ENCODE data around the gene INTS11.

Gene INTS11

DNA sequence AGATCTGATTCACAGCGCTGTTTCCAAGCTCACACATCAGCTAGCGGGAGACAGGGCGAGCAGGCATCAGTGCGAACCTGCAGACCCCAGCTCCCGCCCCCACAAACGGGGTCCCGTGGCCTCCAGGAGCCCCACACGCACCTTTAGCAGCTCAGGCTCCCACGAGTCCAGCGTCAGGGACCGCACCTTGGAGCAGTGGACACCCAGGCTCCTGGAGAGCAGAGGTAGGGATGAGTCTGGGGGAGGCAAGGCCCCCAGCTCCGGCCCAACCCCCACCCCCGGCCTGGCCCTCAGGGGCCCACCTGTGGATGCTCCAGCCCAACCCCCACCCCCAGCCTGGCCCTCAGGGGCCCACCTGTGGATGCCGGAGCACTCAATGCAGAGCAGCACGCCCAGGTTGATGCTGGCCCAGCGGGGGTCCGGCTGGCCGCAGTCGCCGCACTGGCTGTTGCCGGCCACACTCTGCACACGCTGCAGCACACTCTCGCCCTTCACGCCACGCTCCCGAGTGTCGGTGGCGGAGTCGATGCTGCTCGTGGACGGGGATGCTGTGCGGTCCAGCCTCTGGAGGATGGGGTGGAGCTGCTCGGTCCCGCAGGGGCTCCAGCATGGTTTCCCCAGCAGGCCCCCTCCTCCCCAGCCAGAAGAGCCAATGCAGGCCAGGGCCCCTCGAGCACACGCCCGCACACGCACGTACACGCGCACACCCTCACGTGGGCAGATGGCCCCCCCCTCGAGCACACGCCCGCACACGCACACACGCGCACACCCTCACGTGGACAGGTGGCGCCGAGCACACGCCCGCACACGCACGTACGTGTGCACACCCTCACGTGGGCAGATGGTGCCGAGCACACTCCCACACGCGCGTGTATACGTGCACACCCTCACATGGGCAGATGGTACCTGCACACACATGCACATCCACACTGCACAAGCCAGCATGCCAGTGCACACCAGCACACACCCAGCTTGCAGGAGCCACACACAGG lies 28.1 kb downstream of the INTS11 start:
- Histone ChIP-seq H3K4me3 (ENCODE audit: low read length) (no peak overlapping the region), H3F3A (ENCODE audit: control insufficient read depth, insufficient read depth) (no peaks in the 10 kb centered on the region), H3K9me3 (ENCODE audit: control insufficient read depth, insufficient read depth, low read length) (no peaks in the 10 kb centered on the region), H3K27ac (ENCODE audit: low read depth, low read length) (no peak overlapping the region), H3K4me2 (ENCODE audit: low read length) (no peak overlapping the region), H3K79me2 (ENCODE audit: control insufficient read depth, low read length) (no peaks in the 10 kb centered on the region), H3K27me3 (ENCODE audit: control insufficient read depth, low read length) (no peaks in the 10 kb centered on the region), H3K9me2 (replicated peaks; ENCODE audit: control insufficient read depth, low read length) (no peaks in the 10 kb centered on the region), H3K4me1 (ENCODE audit: control insufficient read depth, low read length) (no peaks in the 10 kb centered on the region), H3K36me3 (ENCODE audit: control insufficient read depth, low read length) (no peaks in the 10 kb centered on the region), H4K20me1 (ENCODE audit: control insufficient read depth, insufficient read depth, low read depth, low read length) (no peaks in the 10 kb centered on the region)
- TF ChIP-seq, protein P1, sequence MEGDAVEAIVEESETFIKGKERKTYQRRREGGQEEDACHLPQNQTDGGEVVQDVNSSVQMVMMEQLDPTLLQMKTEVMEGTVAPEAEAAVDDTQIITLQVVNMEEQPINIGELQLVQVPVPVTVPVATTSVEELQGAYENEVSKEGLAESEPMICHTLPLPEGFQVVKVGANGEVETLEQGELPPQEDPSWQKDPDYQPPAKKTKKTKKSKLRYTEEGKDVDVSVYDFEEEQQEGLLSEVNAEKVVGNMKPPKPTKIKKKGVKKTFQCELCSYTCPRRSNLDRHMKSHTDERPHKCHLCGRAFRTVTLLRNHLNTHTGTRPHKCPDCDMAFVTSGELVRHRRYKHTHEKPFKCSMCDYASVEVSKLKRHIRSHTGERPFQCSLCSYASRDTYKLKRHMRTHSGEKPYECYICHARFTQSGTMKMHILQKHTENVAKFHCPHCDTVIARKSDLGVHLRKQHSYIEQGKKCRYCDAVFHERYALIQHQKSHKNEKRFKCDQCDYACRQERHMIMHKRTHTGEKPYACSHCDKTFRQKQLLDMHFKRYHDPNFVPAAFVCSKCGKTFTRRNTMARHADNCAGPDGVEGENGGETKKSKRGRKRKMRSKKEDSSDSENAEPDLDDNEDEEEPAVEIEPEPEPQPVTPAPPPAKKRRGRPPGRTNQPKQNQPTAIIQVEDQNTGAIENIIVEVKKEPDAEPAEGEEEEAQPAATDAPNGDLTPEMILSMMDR (IDR thresholded peaks at IDR 0.05; ENCODE audit: low read depth, low read length, poor library complexity, severe bottlenecking), result no peak
- no peak for TF ChIP-seq EZH2phosphoT487 (IDR thresholded peaks at IDR 0.05; ENCODE audit: borderline replicate concordance, low read length)

GRCh38 chr1:1295154-1295923 lies 29.1 kb downstream of the INTS11 start:
- Histone ChIP-seq H3K4me3 (ENCODE audit: low read length) (no peak overlapping the region), H3K4me2 (ENCODE audit: low read length) (no peak overlapping the region), H4K20me1 (ENCODE audit: control insufficient read depth, insufficient read depth, low read depth, low read length) (no peaks in the 10 kb centered on the region), H3K9me3 (ENCODE audit: control insufficient read depth, insufficient read depth, low read length) (no peaks in the 10 kb centered on the region; the same call in 1 of the 2 replicates), H3K27ac (ENCODE audit: low read depth, low read length) (no peak overlapping the region), H3K4me1 (ENCODE audit: control insufficient read depth, low read length) (no peaks in the 10 kb centered on the region), H3K36me3 (ENCODE audit: control insufficient read depth, low read length) (no peaks in the 10 kb centered on the region), H3K9me2 (replicated peaks; ENCODE audit: control insufficient read depth, low read length) (no peaks in the 10 kb centered on the region), H3K27me3 (ENCODE audit: control insufficient read depth, low read length) (no peaks in the 10 kb centered on the region), H3F3A (ENCODE audit: control insufficient read depth, insufficient read depth) (no peaks in the 10 kb centered on the region), H3K79me2 (ENCODE audit: control insufficient read depth, low read length) (no peaks in the 10 kb centered on the region)
- TF ChIP-seq, protein P1 (IDR thresholded peaks at IDR 0.05; ENCODE audit: low read depth, low read length, poor library complexity, severe bottlenecking), result no peak
- no peak for TF ChIP-seq EZH2phosphoT487 (IDR thresholded peaks at IDR 0.05; ENCODE audit: borderline replicate concordance, low read length)

DNA sequence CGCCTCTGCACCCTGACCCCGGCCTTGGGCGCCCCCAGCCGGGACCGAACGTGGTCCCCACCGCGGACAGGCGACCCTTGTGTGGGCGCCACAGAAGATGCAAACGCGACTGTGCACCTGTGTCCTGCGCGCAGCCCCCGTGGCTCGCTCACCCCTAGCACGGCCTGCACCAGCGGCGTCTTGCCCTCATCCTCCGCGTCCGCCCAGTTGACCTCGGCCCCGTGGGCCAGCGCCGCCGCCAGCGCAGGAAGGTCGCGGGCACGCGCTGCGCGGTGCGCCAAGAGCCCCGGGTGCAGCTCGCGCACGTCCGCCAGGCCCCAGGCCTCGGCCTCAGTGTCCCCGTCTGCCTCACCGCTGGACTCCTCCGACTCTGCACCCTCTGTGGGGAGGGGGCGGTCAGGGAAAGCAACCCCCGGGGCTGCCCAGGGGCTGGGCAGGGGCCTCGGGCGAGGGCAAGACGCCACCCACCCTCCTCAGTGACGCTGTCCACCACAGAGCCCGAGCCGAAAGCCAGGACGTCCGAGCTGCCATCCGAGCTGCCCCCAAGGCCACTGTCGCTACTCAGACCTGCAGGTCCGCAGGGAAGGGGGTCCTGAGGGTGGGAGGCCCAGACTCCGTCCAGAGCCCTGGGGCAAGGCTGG lies 30.1 kb downstream of the INTS11 start:
- Histone ChIP-seq H3K9me3 (ENCODE audit: control insufficient read depth, insufficient read depth, low read length) (no peaks in the 10 kb centered on the region; the same call in 1 of the 2 replicates), H3K4me2 (ENCODE audit: low read length) (no peak overlapping the region), H3K36me3 (ENCODE audit: control insufficient read depth, low read length) (no peaks in the 10 kb centered on the region), H3K27me3 (ENCODE audit: control insufficient read depth, low read length) (no peaks in the 10 kb centered on the region), H3K79me2 (ENCODE audit: control insufficient read depth, low read length) (no peaks in the 10 kb centered on the region), H3K9me2 (replicated peaks; ENCODE audit: control insufficient read depth, low read length) (no peaks in the 10 kb centered on the region), H3K4me1 (ENCODE audit: control insufficient read depth, low read length) (no peaks in the 10 kb centered on the region), H3K4me3 (ENCODE audit: low read length) (no peak overlapping the region), H3K27ac (ENCODE audit: low read depth, low read length) (no peak overlapping the region), H4K20me1 (ENCODE audit: control insufficient read depth, insufficient read depth, low read depth, low read length) (no peaks in the 10 kb centered on the region), H3F3A (ENCODE audit: control insufficient read depth, insufficient read depth) (no peaks in the 10 kb centered on the region)
- TF ChIP-seq EZH2phosphoT487 (IDR thresholded peaks at IDR 0.05; ENCODE audit: borderline replicate concordance, low read length), result no peak
- TF ChIP-seq, protein P1 (IDR thresholded peaks at IDR 0.05; ENCODE audit: low read depth, low read length, poor library complexity, severe bottlenecking), result no peak
